Neural progenitor cell (in vitro differentiated cells): ENCODE data around the gene ZNF653. TPM values are rescaled to one million over a fixed set of nuclear protein-coding genes. Genes with fewer than 3 reads are reported as not detected.

Experiments used
- DNase-seq: peaks from one replicate; pipeline ENCODE4 v3.0.0-alpha.2; 2016; ENCODE audit warnings: low spot score
- H2AFZ ChIP-seq: fragments of 200-600 bp; sonication (generic); replicated peaks from 2 replicates; pipeline ENCODE4 v1.6.1; 2016; ENCODE audit warnings: antibody characterized with exemption
- H3F3A ChIP-seq: fragments of 200-600 bp; sonication (generic); 2 replicates; pipeline ENCODE4 v1.6.1; 2016; ENCODE audit warnings: antibody characterized with exemption, low read depth
- H3K27ac ChIP-seq: fragments of 200-600 bp; sonication (generic); 2 replicates; pipeline ENCODE4 v1.5.1; 2016; ENCODE audit warnings: mild to moderate bottlenecking
- H3K27me3 ChIP-seq: fragments of 200-600 bp; sonication (generic); 2 replicates; pipeline ENCODE4 v1.6.1; 2016; ENCODE audit warnings: mild to moderate bottlenecking, moderate library complexity
- H3K36me3 ChIP-seq: fragments of 200-600 bp; sonication (generic); 2 replicates; pipeline ENCODE4 v1.5.1; 2016
- H3K4me1 ChIP-seq: fragments of 200-600 bp; sonication (generic); 2 replicates; pipeline ENCODE4 v1.6.1; 2016; ENCODE audit warnings: mixed run types
- H3K4me2 ChIP-seq: fragments of 200-600 bp; sonication (generic); 2 replicates; pipeline ENCODE4 v1.6.1; 2016
- H3K4me3 ChIP-seq: fragments of 200-600 bp; sonication (generic); 2 replicates; pipeline ENCODE4 v1.5.1; 2016
- H3K79me2 ChIP-seq: fragments of 200-600 bp; sonication (generic); 2 replicates; pipeline ENCODE4 v1.6.1; 2016; ENCODE audit warnings: low read depth
- H3K9ac ChIP-seq: fragments of 200-600 bp; sonication (generic); 2 replicates; pipeline ENCODE4 v1.6.1; 2016
- H3K9me3 ChIP-seq: fragments of 200-600 bp; sonication (generic); 2 replicates; pipeline ENCODE4 v1.5.1; 2016; ENCODE audit warnings: low read depth
- H4K20me1 ChIP-seq: fragments of 200-600 bp; sonication (generic); 2 replicates; pipeline ENCODE4 v1.6.1; 2016; ENCODE audit warnings: low read depth
- H3K27ac Mint-ChIP-seq: 3 replicates; pipeline ENCODE4 v1.8.0; 2021; ENCODE audit warnings: mixed read lengths
- H3K27me3 Mint-ChIP-seq: 2 replicates; pipeline ENCODE4 v1.8.0; 2022; ENCODE audit warnings: low read depth, mild to moderate bottlenecking, inconsistent platforms, moderate library complexity, mixed read lengths; ENCODE audit not compliant: insufficient read depth
- H3K36me3 Mint-ChIP-seq: 3 replicates; pipeline ENCODE4 v1.8.0; 2021; ENCODE audit warnings: mixed read lengths
- H3K4me1 Mint-ChIP-seq: 3 replicates; pipeline ENCODE4 v1.8.0; 2021; ENCODE audit warnings: mixed read lengths
- H3K4me3 Mint-ChIP-seq: 3 replicates; pipeline ENCODE4 v1.8.0; 2021; ENCODE audit warnings: mild to moderate bottlenecking, moderate library complexity, mixed read lengths
- H3K9me3 Mint-ChIP-seq: 3 replicates; pipeline ENCODE4 v1.8.0; 2020; ENCODE audit warnings: mixed read lengths
- EZH2 ChIP-seq: fragments of 200-600 bp; sonication (generic); IDR thresholded peaks from 2 replicates; pipeline ENCODE4 v1.6.1; 2017; ENCODE audit warnings: antibody characterized with exemption, mild to moderate bottlenecking, moderate library complexity
- EZH2phosphoT487 ChIP-seq: fragments of 200-600 bp; sonication (generic); IDR thresholded peaks from 2 replicates; pipeline ENCODE4 v1.6.1; 2017; ENCODE audit warnings: antibody characterized with exemption
- total RNA-seq: library from RNA; depleted of rRNA; stranded (reverse); fragments of >200 nt; gene quantifications from 2 replicates; pipeline ENCODE4 v1.2.3, GENCODE V29; 2015; ENCODE audit warnings: low replicate concordance
- TF ChIP-seq, protein P1 (sequence below): fragments of 200-600 bp; sonication (generic); IDR thresholded peaks from 2 replicates; pipeline ENCODE4 v1.5.1; 2017; ENCODE audit warnings: antibody characterized with exemption, mild to moderate bottlenecking

The ZNF653 gene
- total RNA-seq, 1 donor from 2014 or later, result 3.4 TPM

DNA sequence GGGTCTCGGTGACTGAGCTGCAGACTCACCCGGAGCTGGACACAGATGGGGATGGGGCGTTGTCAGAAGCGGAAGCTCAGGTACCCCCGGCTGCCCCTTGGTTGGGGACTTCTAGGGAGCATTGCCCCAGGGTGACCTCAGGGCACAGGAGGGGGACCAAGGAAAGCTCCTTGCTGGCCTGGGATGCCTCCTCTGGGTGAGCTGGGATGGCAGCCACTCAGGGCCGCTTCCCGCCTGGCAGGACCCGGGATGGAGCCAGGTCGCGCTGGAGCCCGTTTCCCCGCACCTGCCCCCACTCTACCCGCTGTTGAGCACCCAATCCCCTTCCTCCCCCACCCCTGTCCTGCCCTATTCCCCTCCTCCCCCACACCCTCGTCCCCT, 59.4 kb downstream of the ZNF653 start:
- Histone ChIP-seq H3K27me3 (no peaks in the 10 kb centered on the region), H3K9ac (no peak overlapping the region), H3K27ac (no peak overlapping the region), H3F3A (peaks cover 14% of the 10 kb centered on the region), H3K36me3 (no peaks in the 10 kb centered on the region), H4K20me1 (peaks cover 17% of the 10 kb centered on the region), H3K9me3 (no peaks in the 10 kb centered on the region), H3K4me1 (peaks cover 4% of the 10 kb centered on the region), H2AFZ (no peak overlapping the region), H3K4me2 (no peak overlapping the region), H3K4me3 (no peak overlapping the region), H3K79me2 (no peaks in the 10 kb centered on the region)
- H3K27ac Mint-ChIP-seq, result no peak overlapping the region
- DNase-seq, result no peak
- TF ChIP-seq, protein P1, sequence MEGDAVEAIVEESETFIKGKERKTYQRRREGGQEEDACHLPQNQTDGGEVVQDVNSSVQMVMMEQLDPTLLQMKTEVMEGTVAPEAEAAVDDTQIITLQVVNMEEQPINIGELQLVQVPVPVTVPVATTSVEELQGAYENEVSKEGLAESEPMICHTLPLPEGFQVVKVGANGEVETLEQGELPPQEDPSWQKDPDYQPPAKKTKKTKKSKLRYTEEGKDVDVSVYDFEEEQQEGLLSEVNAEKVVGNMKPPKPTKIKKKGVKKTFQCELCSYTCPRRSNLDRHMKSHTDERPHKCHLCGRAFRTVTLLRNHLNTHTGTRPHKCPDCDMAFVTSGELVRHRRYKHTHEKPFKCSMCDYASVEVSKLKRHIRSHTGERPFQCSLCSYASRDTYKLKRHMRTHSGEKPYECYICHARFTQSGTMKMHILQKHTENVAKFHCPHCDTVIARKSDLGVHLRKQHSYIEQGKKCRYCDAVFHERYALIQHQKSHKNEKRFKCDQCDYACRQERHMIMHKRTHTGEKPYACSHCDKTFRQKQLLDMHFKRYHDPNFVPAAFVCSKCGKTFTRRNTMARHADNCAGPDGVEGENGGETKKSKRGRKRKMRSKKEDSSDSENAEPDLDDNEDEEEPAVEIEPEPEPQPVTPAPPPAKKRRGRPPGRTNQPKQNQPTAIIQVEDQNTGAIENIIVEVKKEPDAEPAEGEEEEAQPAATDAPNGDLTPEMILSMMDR, result no peak
- TF ChIP-seq EZH2phosphoT487 (no peak), EZH2 (no peak)
- H3K9me3 Mint-ChIP-seq, result no peaks in the 10 kb centered on the region
- H3K4me3 Mint-ChIP-seq, result no peak overlapping the region
- peaks cover 8% of the 10 kb centered on the region for H3K36me3 Mint-ChIP-seq
- H3K4me1 Mint-ChIP-seq, result peaks cover 6% of the 10 kb centered on the region
- peaks cover 8% of the 10 kb centered on the region for H3K27me3 Mint-ChIP-seq

DNA sequence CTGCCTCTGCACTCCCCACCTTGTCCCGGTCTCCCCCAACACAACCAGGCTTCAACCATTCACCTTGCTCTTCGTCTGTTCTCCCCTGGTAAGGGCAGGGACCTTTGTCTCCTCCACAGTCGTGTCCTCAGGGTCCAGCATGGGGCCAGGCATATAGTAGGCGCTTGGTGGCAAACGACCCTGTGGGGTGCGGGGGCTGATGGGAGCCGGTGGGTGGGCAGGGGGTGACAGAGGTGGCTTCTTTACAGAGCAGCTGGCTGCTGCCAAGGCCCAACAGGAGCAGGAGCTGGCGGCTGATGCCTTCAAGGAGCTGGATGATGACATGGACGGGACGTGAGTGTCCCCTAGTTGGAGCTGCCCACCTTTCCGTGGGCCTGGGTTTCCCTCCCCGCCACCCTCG, 60.5 kb downstream of the ZNF653 start:
- Histone ChIP-seq H3K9ac (no peak overlapping the region), H3K79me2 (no peaks in the 10 kb centered on the region), H3K4me1 (no peaks in the 10 kb centered on the region), H3K4me2 (no peak overlapping the region), H3K4me3 (no peak overlapping the region), H3K27me3 (no peaks in the 10 kb centered on the region), H4K20me1 (peaks cover 22% of the 10 kb centered on the region), H2AFZ (no peak overlapping the region), H3K9me3 (no peaks in the 10 kb centered on the region), H3F3A (peaks cover 4% of the 10 kb centered on the region), H3K36me3 (no peaks in the 10 kb centered on the region), H3K27ac (no peak overlapping the region)
- DNase-seq, result no peak
- no peak for TF ChIP-seq EZH2phosphoT487
- TF ChIP-seq EZH2, result no peak
- Mint-ChIP-seq H3K27me3 (peaks cover 4% of the 10 kb centered on the region), H3K9me3 (no peaks in the 10 kb centered on the region), H3K27ac (no peak overlapping the region), H3K36me3 (peaks cover 8% of the 10 kb centered on the region), H3K4me1 (no peaks in the 10 kb centered on the region), H3K4me3 (no peak overlapping the region)

DNA sequence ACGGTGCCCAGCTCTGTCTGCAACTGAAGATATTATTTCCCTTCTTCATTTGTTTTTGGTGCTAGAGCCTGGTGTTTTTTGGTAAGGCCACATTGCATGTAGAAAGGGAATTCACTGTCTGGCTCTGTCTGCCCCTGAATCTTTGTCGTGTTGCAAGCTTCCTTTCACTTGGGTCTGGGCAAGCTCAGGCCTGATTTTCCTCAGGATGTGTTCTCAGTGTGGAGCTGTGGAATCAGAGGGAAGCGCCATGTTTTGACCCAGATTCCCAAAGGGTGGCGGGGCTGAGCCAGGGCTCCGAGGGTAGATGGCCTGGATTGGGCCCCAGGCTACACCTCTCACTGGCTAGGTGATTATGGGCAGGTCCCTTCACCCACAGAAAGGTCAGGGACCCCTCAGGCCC, 61.6 kb downstream of the ZNF653 start:
- Histone ChIP-seq H3K4me3 (no peak overlapping the region), H3K79me2 (peaks cover 5% of the 10 kb centered on the region), H3K27ac (no peak overlapping the region), H4K20me1 (peaks cover 22% of the 10 kb centered on the region), H3K27me3 (no peaks in the 10 kb centered on the region), H3K9me3 (no peaks in the 10 kb centered on the region), H3K9ac (no peak overlapping the region), H3K36me3 (peaks cover under 1% of the 10 kb centered on the region), H3F3A (no peaks in the 10 kb centered on the region), H2AFZ (no peak overlapping the region), H3K4me1 (no peaks in the 10 kb centered on the region), H3K4me2 (no peak overlapping the region)
- Mint-ChIP-seq H3K4me3 (no peak overlapping the region), H3K9me3 (no peaks in the 10 kb centered on the region), H3K27me3 (peaks cover 4% of the 10 kb centered on the region), H3K36me3 (peaks cover 10% of the 10 kb centered on the region), H3K4me1 (no peaks in the 10 kb centered on the region), H3K27ac (no peak overlapping the region)
- no peak for TF ChIP-seq EZH2
- TF ChIP-seq, protein P1, result no peak
- TF ChIP-seq EZH2phosphoT487, result no peak
- no peak for DNase-seq

DNA sequence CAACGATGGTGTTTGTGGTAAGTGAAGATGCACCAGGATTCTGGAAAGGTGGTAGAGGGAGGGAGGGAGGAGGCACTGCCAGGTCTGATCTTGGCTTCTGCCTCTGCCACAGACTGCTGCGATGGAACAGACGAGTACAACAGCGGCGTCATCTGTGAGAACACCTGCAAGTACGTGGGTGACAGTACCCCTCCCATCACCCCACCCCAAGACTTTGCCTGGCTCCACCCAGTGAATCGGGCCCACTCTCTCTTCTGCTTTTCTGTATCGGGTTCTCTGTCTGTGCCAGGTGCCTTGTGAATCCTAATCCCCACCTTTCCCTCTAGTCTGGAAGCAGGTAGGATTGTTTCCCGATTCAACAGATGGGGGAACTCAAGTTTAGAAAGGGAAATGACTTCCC, 67.7 kb downstream of the ZNF653 start:
- Histone ChIP-seq H4K20me1 (peaks cover 13% of the 10 kb centered on the region), H2AFZ (no peak overlapping the region), H3K36me3 (peaks cover 5% of the 10 kb centered on the region), H3F3A (peaks cover 16% of the 10 kb centered on the region), H3K27ac (no peak overlapping the region), H3K4me1 (peaks cover 11% of the 10 kb centered on the region), H3K27me3 (no peaks in the 10 kb centered on the region), H3K9me3 (no peaks in the 10 kb centered on the region), H3K9ac (no peak overlapping the region), H3K4me3 (no peak overlapping the region), H3K79me2 (peaks cover 28% of the 10 kb centered on the region), H3K4me2 (no peak overlapping the region)
- no peak for DNase-seq
- H3K27me3 Mint-ChIP-seq, result peaks cover 11% of the 10 kb centered on the region
- no peak overlapping the region for H3K27ac Mint-ChIP-seq
- H3K9me3 Mint-ChIP-seq, result no peaks in the 10 kb centered on the region
- peaks cover 18% of the 10 kb centered on the region for H3K36me3 Mint-ChIP-seq
- H3K4me3 Mint-ChIP-seq, result peak overlapping the region; percentile 100
- no peak for TF ChIP-seq EZH2phosphoT487
- TF ChIP-seq, protein P1, result no peak
- no peak for TF ChIP-seq EZH2
- H3K4me1 Mint-ChIP-seq, result peaks cover 21% of the 10 kb centered on the region
